Kidney (tissue), 14 donors: ENCODE measurements around the gene SLC6A19. TPM values are rescaled to one million over a fixed set of nuclear protein-coding genes. Genes with fewer than 3 reads are reported as not detected.

Source experiments
- DNase-seq, 5 donors: peaks; one replicate each; pipeline ENCODE4 v3.0.0-alpha.2; 2013 to 2020
- FAIRE-seq: peaks from 2 replicates; lab custom pipeline; 2012; peaks lifted over from hg19 to GRCh38; lab: Jason Lieb, UNC
- H3K27ac ChIP-seq, 2 donors: one replicate each; pipeline ENCODE4 v1.7.0; 2013; ENCODE audit warnings: low read depth in 2 of 2, low read length in 2 of 2, inconsistent platforms in 1 of 2
- H3K27me3 ChIP-seq: one replicate; pipeline ENCODE4 v1.7.1; 2013; ENCODE audit warnings: low read length, inconsistent platforms; ENCODE audit not compliant: control insufficient read depth, insufficient read depth
- H3K36me3 ChIP-seq, 3 donors: one replicate each; pipeline versions ENCODE4 v1.7.0 to v1.7.1; 2013; ENCODE audit warnings: low read length in 3 of 3, control low read depth in 1 of 3, inconsistent platforms in 1 of 3; ENCODE audit not compliant: insufficient read depth in 3 of 3, control insufficient read depth in 2 of 3
- H3K4me1 ChIP-seq, 3 donors: one replicate each; pipeline versions ENCODE4 v1.7.0 to v1.7.1; 2013; ENCODE audit warnings: low read length in 3 of 3, inconsistent platforms in 1 of 3, low read depth in 1 of 3; ENCODE audit not compliant: control insufficient read depth in 2 of 3, insufficient read depth in 2 of 3
- H3K4me3 ChIP-seq, 3 donors: one replicate each; pipeline versions ENCODE4 v1.7.0 to v1.8.1; 2013; ENCODE audit warnings: low read length in 3 of 3, control low read depth in 1 of 3, inconsistent platforms in 1 of 3
- H3K9ac ChIP-seq, 3 donors: one replicate each; pipeline versions ENCODE4 v1.7.0 to v1.7.1; 2013; ENCODE audit warnings: low read length in 3 of 3, control low read depth in 1 of 3, inconsistent platforms in 1 of 3
- H3K9me3 ChIP-seq, 3 donors: one replicate each; pipeline versions ENCODE4 v1.7.0 to v1.7.1; 2013; ENCODE audit warnings: low read length in 3 of 3, control low read depth in 1 of 3, inconsistent platforms in 1 of 3; ENCODE audit not compliant: control insufficient read depth in 2 of 3, insufficient read depth in 1 of 3
- intact Hi-C: fragments of 100-400 bp; cut with DNase I; formaldehyde crosslinking; loops from one replicate; pipeline ENCODE4 v1.11.1; 2022
- polyA plus RNA-seq: library from polyadenylated mRNA; stranded (reverse); fragments of 350-450 nt; fragmentation: Illumina TruSeq; extraction: RNeasy Lipid Tissue Mini Kit (QIAGEN cat#74804); gene quantifications from one replicate; pipeline ENCODE4 v1.2.3, GENCODE V29; 2014; ENCODE audit warnings: low read depth, low replicate concordance; ENCODE audit not compliant: insufficient read depth
- total RNA-seq: library from RNA; stranded (reverse); fragmentation: NEBNext Ultra II Directional; extraction: Animal tissue kit (Norgen Biotek cat#: 25700); gene quantifications from one replicate; pipeline ENCODE4 v1.2.1, GENCODE V29; 2021
- TF ChIP-seq, protein P1 (sequence below): IDR thresholded peaks from 3 replicates; pipeline ENCODE4 v1.5.1; 2012; ENCODE audit warnings: mild to moderate bottlenecking, moderate library complexity, borderline replicate concordance; ENCODE audit not compliant: insufficient read depth; ENCODE audit errors: extremely low read depth
- donor health status: control.
- donor health status: control.
- donor health status: control.
- donor health status: control.
- donor health status: control.
- donor health status: DM: yes; HTN: yes; CAD: no.
- donor health status: Normal renal cell carcinoma (clear cell type).

Gene SLC6A19
- total and polyA plus RNA-seq, 2 donors from 2014 or later = 2.2 to 69.3 TPM

- TF ChIP-seq, protein P1, sequence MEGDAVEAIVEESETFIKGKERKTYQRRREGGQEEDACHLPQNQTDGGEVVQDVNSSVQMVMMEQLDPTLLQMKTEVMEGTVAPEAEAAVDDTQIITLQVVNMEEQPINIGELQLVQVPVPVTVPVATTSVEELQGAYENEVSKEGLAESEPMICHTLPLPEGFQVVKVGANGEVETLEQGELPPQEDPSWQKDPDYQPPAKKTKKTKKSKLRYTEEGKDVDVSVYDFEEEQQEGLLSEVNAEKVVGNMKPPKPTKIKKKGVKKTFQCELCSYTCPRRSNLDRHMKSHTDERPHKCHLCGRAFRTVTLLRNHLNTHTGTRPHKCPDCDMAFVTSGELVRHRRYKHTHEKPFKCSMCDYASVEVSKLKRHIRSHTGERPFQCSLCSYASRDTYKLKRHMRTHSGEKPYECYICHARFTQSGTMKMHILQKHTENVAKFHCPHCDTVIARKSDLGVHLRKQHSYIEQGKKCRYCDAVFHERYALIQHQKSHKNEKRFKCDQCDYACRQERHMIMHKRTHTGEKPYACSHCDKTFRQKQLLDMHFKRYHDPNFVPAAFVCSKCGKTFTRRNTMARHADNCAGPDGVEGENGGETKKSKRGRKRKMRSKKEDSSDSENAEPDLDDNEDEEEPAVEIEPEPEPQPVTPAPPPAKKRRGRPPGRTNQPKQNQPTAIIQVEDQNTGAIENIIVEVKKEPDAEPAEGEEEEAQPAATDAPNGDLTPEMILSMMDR = no peak
- Histone ChIP-seq H3K9me3 (no peaks in the 10 kb centered on the region), H3K9ac (no peak overlapping the region), H3K4me1 (no peaks in the 10 kb centered on the region), H3K27me3 (no peaks in the 10 kb centered on the region), H3K4me3 (no peak overlapping the region), H3K36me3 (no peaks in the 10 kb centered on the region), H3K27ac (no peak overlapping the region)
- FAIRE-seq (no peak), DNase-seq (no peak)
- intact Hi-C loops = no loop called here
Measured at GRCh38 chr5:1270426-1270825, 69.0 kb downstream of the SLC6A19 start.

DNA sequence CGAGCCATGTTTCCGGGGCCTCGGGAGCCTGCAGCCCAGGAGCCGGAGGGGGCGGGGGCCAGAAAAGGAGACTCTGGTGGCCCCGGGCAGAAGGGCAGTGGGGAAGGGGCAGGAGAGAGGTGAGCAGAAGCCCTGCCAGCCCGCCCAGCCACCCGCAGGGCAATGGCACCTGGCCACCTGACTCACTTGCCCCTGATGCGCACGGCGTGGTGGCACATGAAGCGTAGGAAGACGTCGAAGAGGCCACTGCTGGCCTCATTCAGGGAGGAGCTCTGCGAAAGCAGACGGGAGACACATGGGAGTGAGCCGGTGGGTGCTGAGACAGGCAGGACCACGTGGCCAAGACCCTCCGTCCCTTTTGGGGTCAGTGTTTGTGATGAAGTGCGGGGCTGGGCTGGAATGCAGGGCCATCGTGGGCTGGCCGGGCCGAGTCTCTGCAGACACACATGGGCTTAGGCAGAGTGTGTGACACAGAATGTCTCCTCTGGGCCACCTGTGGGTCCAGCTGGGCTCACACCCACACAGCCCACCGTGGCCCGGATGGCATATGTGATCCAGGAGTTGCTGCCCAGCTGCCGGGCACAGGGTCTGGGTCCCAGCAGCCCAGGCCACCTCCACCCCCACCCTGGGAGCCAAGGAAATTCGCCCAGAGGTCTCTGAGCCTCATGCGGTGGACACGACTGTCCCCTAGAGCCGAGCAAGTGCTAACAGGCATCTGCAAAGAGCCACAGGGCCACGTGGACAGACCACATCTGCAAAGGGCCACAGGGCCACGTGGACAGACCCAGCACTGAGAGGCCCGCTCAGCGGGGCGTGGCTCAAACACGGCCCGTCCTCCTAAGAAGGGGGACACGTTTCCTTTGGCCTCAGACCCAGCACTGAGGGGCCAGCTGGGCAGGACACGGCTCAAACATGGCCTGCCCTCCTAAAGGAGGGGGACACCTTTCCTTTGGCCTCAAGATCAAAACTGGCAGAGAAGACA lies 69.8 kb downstream of the SLC6A19 start:
- no peak for FAIRE-seq
- Histone ChIP-seq H3K4me3 (no peak overlapping the region), H3K9ac (no peak overlapping the region), H3K4me1 (no peaks in the 10 kb centered on the region), H3K9me3 (no peaks in the 10 kb centered on the region), H3K27me3 (no peaks in the 10 kb centered on the region), H3K27ac (no peak overlapping the region), H3K36me3 (no peaks in the 10 kb centered on the region)
- no peak for DNase-seq
- intact Hi-C loops = no loop called here
- TF ChIP-seq, protein P1 = no peak

DNA sequence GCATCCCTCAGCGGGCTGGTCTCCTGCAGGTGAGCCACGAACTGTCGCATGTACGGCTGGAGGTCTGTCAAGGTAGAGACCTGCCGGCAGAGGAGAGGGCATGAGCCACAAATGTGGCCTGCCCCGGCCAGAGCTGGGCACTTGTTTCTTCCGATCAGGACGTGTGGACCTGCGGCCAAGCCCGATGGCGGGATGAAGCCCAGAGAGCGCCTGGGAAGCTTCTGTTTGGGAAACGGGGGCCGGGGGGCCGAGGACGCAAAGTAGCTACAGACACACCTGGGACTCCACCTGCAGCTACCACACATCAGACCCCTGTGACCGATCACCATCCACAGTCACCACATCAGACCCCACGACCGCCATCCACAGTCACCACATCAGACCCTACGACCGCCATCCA lies 70.8 kb downstream of the SLC6A19 start:
- Histone ChIP-seq H3K27ac (no peak overlapping the region), H3K9me3 (no peaks in the 10 kb centered on the region), H3K9ac (no peak overlapping the region), H3K27me3 (no peaks in the 10 kb centered on the region), H3K4me1 (no peaks in the 10 kb centered on the region), H3K4me3 (no peak overlapping the region), H3K36me3 (no peaks in the 10 kb centered on the region)
- intact Hi-C loops = no loop called here
- TF ChIP-seq, protein P1 = no peak
- DNase-seq = no peak
- FAIRE-seq = no peak
